ENCODE data around the gene TXNDC16.

Gene TXNDC16

DNA sequence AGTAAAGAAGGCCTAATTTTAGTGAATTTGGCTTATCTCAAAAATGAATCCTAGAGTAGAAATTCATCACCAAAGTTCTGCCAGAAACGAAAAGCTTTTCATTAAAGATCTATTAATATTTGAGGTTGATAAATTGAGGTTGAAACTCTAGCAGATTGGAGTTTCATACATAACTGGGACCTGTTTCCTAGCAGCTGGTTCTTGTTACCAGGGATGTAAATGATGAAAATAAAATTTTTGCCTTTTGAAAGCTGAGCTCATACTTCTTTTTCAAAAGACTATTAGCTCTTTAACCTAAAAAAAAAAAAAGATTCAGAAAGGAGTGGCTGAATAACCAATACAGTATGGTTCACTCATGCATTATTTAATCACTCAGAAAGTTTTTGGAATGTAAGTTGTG, 139.9 kb downstream of the TXNDC16 start:
- FAIRE-seq, result no peak
- TF ChIP-seq POLR2A (IDR thresholded peaks at IDR 0.05; ENCODE audit: low read depth, low read length), result no peak

DNA sequence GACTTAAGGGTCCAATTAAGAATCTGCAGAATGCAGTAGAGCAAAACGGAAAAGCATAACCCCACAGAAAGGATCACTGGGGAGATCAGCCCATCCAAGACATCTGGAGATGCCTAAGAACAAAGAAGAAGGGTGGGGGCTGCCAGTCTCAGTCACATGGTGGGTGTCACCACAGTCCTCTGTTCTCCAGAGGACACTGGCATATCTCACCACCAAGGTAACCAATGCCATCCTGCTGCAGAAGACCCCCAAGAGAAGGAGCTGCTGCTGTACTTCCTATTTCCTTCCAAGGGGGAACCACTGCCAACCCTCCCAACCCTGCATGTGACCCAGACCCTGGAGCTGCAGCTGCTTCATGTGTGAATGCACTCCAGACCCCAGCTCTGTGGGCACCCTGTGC, 147.0 kb downstream of the TXNDC16 start:
- no peak for FAIRE-seq
- TF ChIP-seq POLR2A (IDR thresholded peaks at IDR 0.05; ENCODE audit: low read depth, low read length), result no peak
- DNase-seq (ENCODE audit: insufficient read length, low spot score), result no peak

More for the DNA sequence above, 139.9 kb downstream of the TXNDC16 start:
- DNase-seq (ENCODE audit: insufficient read length, low spot score), result no peak

DNA sequence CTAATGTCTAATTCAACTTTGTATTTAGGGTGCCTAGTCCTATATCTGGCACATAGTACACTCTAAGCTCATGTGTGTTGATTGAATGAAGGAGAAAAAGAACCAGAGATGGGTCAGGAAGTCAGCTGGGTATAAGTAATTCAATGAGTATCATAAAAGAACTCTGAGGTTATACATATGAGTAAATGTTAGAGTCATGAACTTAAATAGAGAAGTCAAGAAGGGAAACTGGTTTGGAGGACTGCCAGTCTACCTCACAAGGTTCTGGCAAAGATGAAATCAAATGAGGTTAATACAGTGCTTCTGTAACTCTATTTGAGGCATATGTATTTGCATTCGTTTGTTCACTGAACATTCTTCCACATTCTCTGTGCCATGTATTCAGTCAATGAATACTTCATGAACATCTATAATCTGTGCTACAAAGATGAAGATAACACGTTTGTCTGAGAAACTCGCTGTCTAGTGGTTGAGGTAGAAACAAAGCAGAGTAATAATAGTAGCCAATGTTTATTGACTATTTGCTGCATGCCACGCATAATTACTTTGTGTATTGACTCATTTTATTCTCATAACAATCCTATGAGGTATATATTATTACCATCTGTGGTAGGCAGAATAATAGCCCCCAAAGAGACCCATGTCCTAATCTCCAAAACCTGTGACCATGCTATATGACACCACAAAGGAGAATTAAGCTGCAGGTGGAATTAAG, 149.3 kb downstream of the TXNDC16 start:
- no peak for TF ChIP-seq POLR2A (IDR thresholded peaks at IDR 0.05; ENCODE audit: low read depth, low read length)
- FAIRE-seq, result no peak

DNA sequence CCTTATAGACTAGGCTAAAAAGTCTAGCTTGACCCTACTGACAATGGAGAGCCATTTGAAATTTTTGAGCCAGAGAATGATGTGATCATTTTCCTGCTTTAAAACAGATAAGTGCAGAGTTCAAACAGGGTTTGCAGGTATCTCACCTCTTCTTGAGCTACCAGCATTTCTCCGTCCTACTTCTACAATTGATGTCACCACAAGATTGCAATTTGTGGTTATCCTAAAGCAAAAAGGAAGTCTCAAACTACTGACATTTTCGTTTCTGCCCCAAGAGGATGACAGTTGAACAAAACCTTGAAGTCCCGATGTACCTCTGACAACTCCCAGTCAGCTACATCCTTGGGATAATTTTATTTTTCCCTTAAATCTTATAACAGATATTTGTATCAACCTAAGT, 151.5 kb downstream of the TXNDC16 start:
- no peak for DNase-seq (ENCODE audit: insufficient read length, low spot score)
- no peak for FAIRE-seq
- no peak for TF ChIP-seq POLR2A (IDR thresholded peaks at IDR 0.05; ENCODE audit: low read depth, low read length)

More for the DNA sequence above, 149.3 kb downstream of the TXNDC16 start:
- no peak for DNase-seq (ENCODE audit: insufficient read length, low spot score)

DNA sequence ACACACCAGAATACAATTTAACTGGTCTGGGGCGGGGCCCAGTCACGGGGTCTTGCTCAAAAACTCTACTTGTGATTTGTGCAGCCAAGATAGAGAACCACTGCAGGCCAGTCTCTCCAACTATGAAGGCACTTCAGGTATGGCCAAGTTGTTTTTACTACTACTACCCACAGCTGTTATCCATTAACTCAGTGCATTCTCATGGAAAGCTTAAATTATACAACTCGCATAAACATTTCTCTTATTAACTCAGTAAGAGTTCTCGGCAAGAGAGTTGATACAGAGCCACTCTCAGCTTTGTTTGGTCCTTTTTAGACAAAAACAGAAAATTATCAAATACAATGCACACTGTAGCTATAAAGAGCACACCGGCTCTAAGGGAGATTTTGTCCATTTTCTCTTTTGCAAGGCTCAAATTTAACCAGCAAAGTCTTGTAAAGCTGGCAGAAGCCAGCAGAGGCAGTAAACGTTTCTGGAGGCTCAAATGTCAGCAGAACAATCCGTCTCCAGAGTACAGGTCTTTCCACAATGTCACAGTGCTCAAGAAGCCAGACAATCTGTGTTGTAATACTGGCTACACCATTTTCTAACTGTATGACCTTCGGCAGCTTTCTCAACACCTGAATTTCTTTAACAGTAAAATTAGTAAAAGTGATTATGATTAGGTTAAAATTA, 152.2 kb downstream of the TXNDC16 start:
- no peak for TF ChIP-seq POLR2A (IDR thresholded peaks at IDR 0.05; ENCODE audit: low read depth, low read length)
- FAIRE-seq, result no peak
- no peak for DNase-seq (ENCODE audit: insufficient read length, low spot score)

DNA sequence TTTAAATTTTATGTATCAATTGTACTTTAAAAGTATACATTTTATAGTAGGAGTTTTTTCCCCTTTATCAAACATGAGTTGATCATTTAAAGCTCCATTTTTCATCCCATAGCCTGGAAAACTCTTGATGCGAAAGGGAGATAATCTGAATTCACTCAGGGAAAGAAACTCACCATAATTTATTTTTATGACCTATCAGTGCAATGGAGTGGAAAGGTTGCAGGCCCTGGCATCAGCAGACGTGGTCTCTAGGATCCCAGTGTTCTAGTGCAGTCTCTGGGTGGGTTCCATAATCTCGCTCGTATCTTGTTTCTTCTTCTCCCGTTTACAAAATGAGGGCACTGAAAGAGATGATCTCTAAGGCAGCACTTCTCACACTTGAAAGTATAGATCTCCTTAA, 153.2 kb downstream of the TXNDC16 start:
- TF ChIP-seq POLR2A (IDR thresholded peaks at IDR 0.05; ENCODE audit: low read depth, low read length), result no peak
- no peak for DNase-seq (ENCODE audit: insufficient read length, low spot score)
- FAIRE-seq, result no peak

DNA sequence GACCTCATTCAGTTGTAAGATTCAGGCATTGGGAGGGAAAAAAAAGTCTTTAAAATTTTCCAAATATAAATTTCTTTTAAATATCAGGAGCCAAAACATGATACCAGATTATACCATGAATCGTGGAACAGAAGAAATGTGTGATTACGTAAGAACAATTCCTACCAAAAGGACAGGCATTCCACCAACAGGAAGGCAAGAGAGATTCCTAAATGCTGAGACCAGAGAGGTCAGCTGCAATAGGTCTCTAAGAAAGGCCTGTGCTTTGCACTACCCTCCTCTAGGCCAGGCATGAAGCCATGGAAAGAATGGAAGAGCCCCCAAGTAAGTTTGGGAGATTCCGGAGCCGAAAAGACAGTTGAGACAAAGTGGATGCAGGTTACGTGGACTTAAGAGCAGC, 154.5 kb downstream of the TXNDC16 start:
- TF ChIP-seq POLR2A (IDR thresholded peaks at IDR 0.05; ENCODE audit: low read depth, low read length), result no peak
- FAIRE-seq (no peak), DNase-seq (ENCODE audit: insufficient read length, low spot score) (no peak)

DNA sequence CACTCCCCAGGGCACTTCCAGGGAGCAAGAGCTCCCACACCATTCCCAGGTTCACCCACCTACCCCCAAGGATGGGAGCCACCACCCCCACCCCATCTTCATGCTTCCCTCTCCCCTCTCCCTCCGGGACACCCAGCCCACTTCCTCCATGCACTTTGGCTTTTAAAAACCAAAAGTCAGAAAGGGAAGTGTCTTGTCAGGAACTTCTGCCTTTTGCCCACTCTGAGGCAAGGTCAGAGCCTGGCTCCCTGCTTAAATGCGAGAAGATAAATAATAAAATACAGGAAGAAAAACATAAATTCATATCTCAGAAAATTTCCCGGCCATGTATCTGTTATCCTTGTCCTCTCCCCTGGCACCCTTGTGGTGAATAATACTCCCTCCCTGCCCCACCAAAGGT, 156.6 kb downstream of the TXNDC16 start:
- DNase-seq (ENCODE audit: insufficient read length, low spot score), result no peak
- no peak for FAIRE-seq

DNA sequence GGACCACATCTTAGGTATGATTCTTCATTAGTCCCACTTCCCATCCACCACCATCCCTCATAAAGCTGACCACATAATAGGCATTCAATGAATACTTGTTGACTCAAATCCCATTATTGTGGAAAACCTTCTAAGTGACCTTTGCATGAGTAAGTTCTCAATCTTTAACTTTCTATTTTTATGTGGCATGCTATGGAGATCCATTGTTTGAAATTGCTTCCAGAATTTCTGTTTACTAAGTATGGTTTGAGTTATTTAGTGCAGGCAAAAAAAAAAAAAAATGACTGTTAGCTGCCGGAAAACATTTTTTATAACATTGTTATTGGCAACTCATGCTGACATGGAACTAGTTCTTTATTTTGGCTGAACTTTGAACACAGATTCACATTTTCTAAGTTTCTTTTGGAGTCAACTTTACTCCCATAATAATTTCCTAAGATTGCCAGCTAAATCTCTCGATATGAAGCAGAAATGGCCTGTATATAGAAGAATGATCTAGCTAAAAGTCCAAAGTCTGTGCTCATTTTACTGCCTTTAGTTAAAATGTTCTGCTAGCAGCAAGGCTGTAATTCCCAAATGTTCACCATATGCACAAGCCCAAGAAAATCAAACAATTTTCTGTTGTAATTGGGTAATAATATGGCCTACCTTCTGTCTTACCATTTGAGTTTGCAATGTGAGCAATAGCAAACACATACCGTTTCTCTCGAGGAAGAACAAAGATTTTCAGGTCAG, 160.3 kb downstream of the TXNDC16 start:
- DNase-seq (ENCODE audit: insufficient read length, low spot score) (no peak), FAIRE-seq (no peak)
- TF ChIP-seq POLR2A (IDR thresholded peaks at IDR 0.05; ENCODE audit: low read depth, low read length), result no peak

More for the DNA sequence above, 156.6 kb downstream of the TXNDC16 start:
- no peak for TF ChIP-seq POLR2A (IDR thresholded peaks at IDR 0.05; ENCODE audit: low read depth, low read length)
